Measurements from ENCODE around the gene UVRAG.

UVRAG gene

GRCh38 chr11:75768112-75768908 is 46.7 kb upstream of the UVRAG start, which contains the start of gene DGAT2 (continued):
- TF ChIP-seq ZNF362 (tag by site-specific recombination; IDR thresholded peaks at IDR 0.05), result no peak
- TF ChIP-seq ZNF48 (tag by site-specific recombination; IDR thresholded peaks at IDR 0.05), result no peak
- peak; percentile 71 for TF ChIP-seq GLIS1 (tag by site-specific recombination; IDR thresholded peaks at IDR 0.05)
- no peak for TF ChIP-seq ZNF292 (tag by site-specific recombination; IDR thresholded peaks at IDR 0.05; ENCODE audit: borderline replicate concordance, low read depth)
- no peak for TF ChIP-seq ZBTB1 (tag by site-specific recombination; IDR thresholded peaks at IDR 0.05)
- TF ChIP-seq ZNF76 (tag by site-specific recombination; IDR thresholded peaks at IDR 0.05; ENCODE audit: borderline replicate concordance, low read depth), result peak; percentile 50; the same call in 1 of the 2 replicates
- TF ChIP-seq ZNF792 (tag by site-specific recombination; IDR thresholded peaks at IDR 0.05), result no peak
- TF ChIP-seq ZNF174 (tag by site-specific recombination; IDR thresholded peaks at IDR 0.05), result no peak
- TF ChIP-seq ZNF513 (tag by site-specific recombination; IDR thresholded peaks at IDR 0.05), result no peak
- no peak for TF ChIP-seq REST (tag by site-specific recombination; IDR thresholded peaks at IDR 0.05)
- TF ChIP-seq ZNF677 (tag by site-specific recombination; IDR thresholded peaks at IDR 0.05), result no peak
- peak; percentile 61; the same call in 1 of the 2 replicates for TF ChIP-seq ZNF843 (tag by site-specific recombination; IDR thresholded peaks at IDR 0.05)
- TF ChIP-seq ZNF26 (tag by site-specific recombination; IDR thresholded peaks at IDR 0.05), result no peak
- no peak for TF ChIP-seq ZNF624 (tag by site-specific recombination; IDR thresholded peaks at IDR 0.05)
- TF ChIP-seq ZNF639 (tag by site-specific recombination; IDR thresholded peaks at IDR 0.05), result no peak
- TF ChIP-seq ZNF785 (tag by site-specific recombination; IDR thresholded peaks at IDR 0.05), result no peak
- no peak for TF ChIP-seq ZNF112 (tag by site-specific recombination; IDR thresholded peaks at IDR 0.05)
- peak; percentile 69; the same call in 1 of the 2 replicates for TF ChIP-seq ZNF629 (tag by site-specific recombination; IDR thresholded peaks at IDR 0.05)
- TF ChIP-seq PRDM1 (tag by site-specific recombination; IDR thresholded peaks at IDR 0.05), result no peak
- peak; percentile 52; the same call in 1 of the 2 replicates for TF ChIP-seq ZFHX2 (tag by site-specific recombination; conservative IDR thresholded peaks at IDR 0.05)
- TF ChIP-seq ZNF19 (tag by site-specific recombination; IDR thresholded peaks at IDR 0.05; ENCODE audit: low read depth), result no peak
- TF ChIP-seq ZNF768 (tag by site-specific recombination; IDR thresholded peaks at IDR 0.05), result 0 out of 2 replicates have a peak, but pooled peaks have one; percentile 6
- no peak for TF ChIP-seq ZFP37 (tag by site-specific recombination; IDR thresholded peaks at IDR 0.05)
- peak; percentile 90 for TF ChIP-seq ZIC2 (tag by site-specific recombination; IDR thresholded peaks at IDR 0.05)
- TF ChIP-seq ZNF214 (tag by site-specific recombination; IDR thresholded peaks at IDR 0.05; ENCODE audit: borderline replicate concordance), result no peak
- TF ChIP-seq SP3 (tag by site-specific recombination; IDR thresholded peaks at IDR 0.05), result peak; percentile 86
- TF ChIP-seq MYNN (tag by site-specific recombination; IDR thresholded peaks at IDR 0.05; ENCODE audit: borderline replicate concordance), result no peak
- no peak for TF ChIP-seq ZNF704 (tag by site-specific recombination; IDR thresholded peaks at IDR 0.05)
- no peak for TF ChIP-seq ZNF391 (tag by site-specific recombination; IDR thresholded peaks at IDR 0.05; ENCODE audit: borderline replicate concordance, low read depth)

Data from HEK293 (cell line).